Heart left ventricle (tissue), 16 donors: ENCODE data around the gene N4BP2L2. TPM values are rescaled to one million over a fixed set of nuclear protein-coding genes. Genes with fewer than 3 reads are reported as not detected.

ENCODE experiments used
- ATAC-seq, 4 donors: fragments of 200-7000 bp; cut with Tn5 transposase; one replicate each; pipeline ENCODE4 v1.9.1; 2020 to 2022; ENCODE audit warnings: moderate library complexity in 4 of 4, mild to moderate bottlenecking in 3 of 4, moderate number of reproducible peaks in 1 of 4
- DNase-seq, 5 donors: peaks; one replicate each; pipeline ENCODE4 v3.0.0-alpha.2; 2020
- H3K27ac ChIP-seq, 12 donors: fragments of 200-600 bp; sonication (generic) in 4 of 12; one replicate each; pipeline versions ENCODE4 v1.5.0 to v1.8.0; 2016 to 2022; ENCODE audit warnings: mild to moderate bottlenecking in 2 of 12
- H3K27me3 ChIP-seq, 9 donors: fragments of 200-600 bp; sonication (generic) in 2 of 9; one replicate each; pipeline versions ENCODE4 v1.5.1 to v1.8.0; 2016 to 2022; ENCODE audit warnings: mild to moderate bottlenecking in 3 of 9
- H3K36me3 ChIP-seq, 9 donors: fragments of 200-600 bp; sonication (generic) in 2 of 9; one replicate each; pipeline versions ENCODE4 v1.5.0 to v1.8.0; 2018 to 2022; ENCODE audit warnings: mild to moderate bottlenecking in 2 of 9
- H3K4me1 ChIP-seq, 12 donors: fragments of 200-600 bp; sonication (generic) in 4 of 12; one replicate each; pipeline versions ENCODE4 v1.5.0 to v1.8.0; 2016 to 2022; ENCODE audit warnings: mild to moderate bottlenecking in 3 of 12
- H3K4me3 ChIP-seq, 12 donors: fragments of 200-600 bp; sonication (generic) in 4 of 12; one replicate each; pipeline versions ENCODE4 v1.5.0 to v1.8.0; 2017 to 2022; ENCODE audit warnings: mild to moderate bottlenecking in 9 of 12, moderate library complexity in 4 of 12
- H3K9me3 ChIP-seq, 12 donors: fragments of 200-600 bp; sonication (generic) in 4 of 12; one replicate each; pipeline versions ENCODE4 v1.5.0 to v1.8.0; 2016 to 2022; ENCODE audit warnings: mild to moderate bottlenecking in 1 of 12
- POLR2A ChIP-seq, 2 donors: fragments of 450-650 bp; IDR thresholded peaks; one replicate each; pipeline ENCODE4 v1.6.1; 2017; ENCODE audit warnings: antibody characterized with exemption in 2 of 2, mild to moderate bottlenecking in 2 of 2, moderate library complexity in 2 of 2
- WGBS, 4 donors: extraction: QIAGEN DNeasy Blood & Tissue Kit in 2 of 4; methylation state at CpG; one replicate each; pipeline versions ENCODE4 v1.1.5 to v1.1.7; 2013 to 2018; 5-methylcytosine and 5-hydroxymethylcytosine counted together
- intact Hi-C, 10 donors: fragments of 100-400 bp; cut with DNase I; formaldehyde crosslinking; loops; one replicate each; pipeline versions ENCODE4 v1.11.1 to v1.14.2; 2022
- polyA plus RNA-seq, 2 donors: library from polyadenylated mRNA; stranded (reverse); fragments of 200-250 nt; gene quantifications; one replicate each; pipeline ENCODE4 v1.2.3, GENCODE V29; 2013
- total RNA-seq, 9 donors: library from RNA; depleted of rRNA in 2 of 9; stranded (reverse); fragments of >200 nt in 2 of 9; fragmentation: NEBNext Ultra II Directional in 3 of 9; extraction: Animal tissue kit (Norgen Biotek cat#: 25700) in 3 of 9; gene quantifications; one replicate each; pipeline versions ENCODE4 v1.1.0 to v1.2.4, GENCODE V29; 2016 to 2023
- TF ChIP-seq, protein P1 (sequence below), 12 donors: fragments of 200-600 bp; sonication (generic) in 4 of 12; IDR thresholded peaks; one replicate each; pipeline versions ENCODE4 v1.5.0 to v1.8.0; 2018 to 2022; ENCODE audit warnings: antibody characterized with exemption in 12 of 12, mild to moderate bottlenecking in 5 of 12
- donor health status: ischemic (EF 13 %, LVEDD 7.1; RV severe dilation, severe dysfunction).
- donor health status: healthy with polysubstance abuse.
- donor health status: DM: no; HTN: yes; CAD: no.
- donor health status: DM: no; HTN: no; CAD: no.
- donor health status: ischemic (EF 25% LVEDD 6.9; RV normal size, moderate dysfunction).
- donor health status: ischemic (EF 25% LVEDD 5.7; RV mildly dilated, moderate dysfunction).
- donor health status: healthy.
- donor health status: DM: yes; HTN: yes; CAD: no.
- donor health status: ischemic (EF 35%, LVEDD 5.7; RV mildly dilated, moderate dysfunction).
- donor health status: nonischemic (EF 11% LVEDD 7.7; RV severe dilation, severe dysfunction).
- donor health status: DM: yes; HTN: yes; CAD: no.
- donor health status: PGD.
- donor health status: ischemic (EF 29% LVEDD 5.4; RV normal size, mild dysfunction).
- donor health status: nonischemic (EF 23%, LVEDD 6.1; RV moderate dilation, normal function).

The N4BP2L2 gene
- total and polyA plus RNA-seq, 11 donors = 40.4 to 297 (median 131) TPM

DNA sequence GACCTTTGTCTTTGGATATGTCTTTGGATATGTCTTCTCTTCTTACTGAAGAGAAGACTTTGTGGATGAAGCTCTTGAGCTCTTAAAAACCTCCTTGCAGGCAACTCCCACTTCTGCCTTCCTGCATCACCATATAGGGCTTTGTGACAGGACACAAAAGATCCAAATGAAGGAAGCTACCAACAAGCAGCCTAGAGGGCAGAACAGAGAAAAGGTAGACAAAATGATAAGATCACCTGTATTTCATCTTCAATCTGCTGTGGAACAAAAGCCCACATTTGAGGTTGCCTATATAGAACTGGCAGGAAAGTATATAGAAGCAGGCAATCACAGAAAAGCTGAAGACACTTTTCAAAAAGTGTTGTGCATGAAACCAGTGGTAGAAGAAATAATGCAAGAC lies 153.2 kb downstream of the N4BP2L2 start:
- no peak for ATAC-seq
- H3K9me3 ChIP-seq = no peaks in the 10 kb centered on the region
- DNase-seq = no peak
- no peak overlapping the region for H3K27ac ChIP-seq
- no peaks in the 10 kb centered on the region for H3K27me3 ChIP-seq
- TF ChIP-seq POLR2A (IDR thresholded peaks at IDR 0.05) = no peak
- TF ChIP-seq, protein P1, sequence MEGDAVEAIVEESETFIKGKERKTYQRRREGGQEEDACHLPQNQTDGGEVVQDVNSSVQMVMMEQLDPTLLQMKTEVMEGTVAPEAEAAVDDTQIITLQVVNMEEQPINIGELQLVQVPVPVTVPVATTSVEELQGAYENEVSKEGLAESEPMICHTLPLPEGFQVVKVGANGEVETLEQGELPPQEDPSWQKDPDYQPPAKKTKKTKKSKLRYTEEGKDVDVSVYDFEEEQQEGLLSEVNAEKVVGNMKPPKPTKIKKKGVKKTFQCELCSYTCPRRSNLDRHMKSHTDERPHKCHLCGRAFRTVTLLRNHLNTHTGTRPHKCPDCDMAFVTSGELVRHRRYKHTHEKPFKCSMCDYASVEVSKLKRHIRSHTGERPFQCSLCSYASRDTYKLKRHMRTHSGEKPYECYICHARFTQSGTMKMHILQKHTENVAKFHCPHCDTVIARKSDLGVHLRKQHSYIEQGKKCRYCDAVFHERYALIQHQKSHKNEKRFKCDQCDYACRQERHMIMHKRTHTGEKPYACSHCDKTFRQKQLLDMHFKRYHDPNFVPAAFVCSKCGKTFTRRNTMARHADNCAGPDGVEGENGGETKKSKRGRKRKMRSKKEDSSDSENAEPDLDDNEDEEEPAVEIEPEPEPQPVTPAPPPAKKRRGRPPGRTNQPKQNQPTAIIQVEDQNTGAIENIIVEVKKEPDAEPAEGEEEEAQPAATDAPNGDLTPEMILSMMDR (IDR thresholded peaks at IDR 0.05) = no peak
- no peaks in the 10 kb centered on the region for H3K4me1 ChIP-seq
- H3K4me3 ChIP-seq = no peak overlapping the region
- intact Hi-C loops = loop anchor here in 3 of 10 donors (2.0 to 10.0 kb wide), 4 partner anchors 159 to 259 kb away; no protein-coding TSS in a partner anchor
- H3K36me3 ChIP-seq = peaks cover 0 to 17% (median 0%) of the 10 kb centered on the region in 9 donors

GRCh38 chr13:32384702-32385101 lies 153.9 kb downstream of the N4BP2L2 start:
- 94 to 95% (median 94%) methylated on average over 2 of the region's 2 CpGs for WGBS, 4 donors
- Histone ChIP-seq H3K36me3 (peaks cover 0 to 17% (median 0%) of the 10 kb centered on the region in 9 donors), H3K4me1 (no peaks in the 10 kb centered on the region), H3K9me3 (no peaks in the 10 kb centered on the region), H3K4me3 (no peak overlapping the region), H3K27ac (no peak overlapping the region), H3K27me3 (no peaks in the 10 kb centered on the region)
- TF ChIP-seq POLR2A (IDR thresholded peaks at IDR 0.05) = no peak
- TF ChIP-seq, protein P1 (IDR thresholded peaks at IDR 0.05) = no peak
- no peak for ATAC-seq
- intact Hi-C loops = loop anchor here in 6 of 10 donors (2.0 to 10.0 kb wide), 7 partner anchors 160 to 260 kb away; no protein-coding TSS in a partner anchor
- DNase-seq = no peak

DNA sequence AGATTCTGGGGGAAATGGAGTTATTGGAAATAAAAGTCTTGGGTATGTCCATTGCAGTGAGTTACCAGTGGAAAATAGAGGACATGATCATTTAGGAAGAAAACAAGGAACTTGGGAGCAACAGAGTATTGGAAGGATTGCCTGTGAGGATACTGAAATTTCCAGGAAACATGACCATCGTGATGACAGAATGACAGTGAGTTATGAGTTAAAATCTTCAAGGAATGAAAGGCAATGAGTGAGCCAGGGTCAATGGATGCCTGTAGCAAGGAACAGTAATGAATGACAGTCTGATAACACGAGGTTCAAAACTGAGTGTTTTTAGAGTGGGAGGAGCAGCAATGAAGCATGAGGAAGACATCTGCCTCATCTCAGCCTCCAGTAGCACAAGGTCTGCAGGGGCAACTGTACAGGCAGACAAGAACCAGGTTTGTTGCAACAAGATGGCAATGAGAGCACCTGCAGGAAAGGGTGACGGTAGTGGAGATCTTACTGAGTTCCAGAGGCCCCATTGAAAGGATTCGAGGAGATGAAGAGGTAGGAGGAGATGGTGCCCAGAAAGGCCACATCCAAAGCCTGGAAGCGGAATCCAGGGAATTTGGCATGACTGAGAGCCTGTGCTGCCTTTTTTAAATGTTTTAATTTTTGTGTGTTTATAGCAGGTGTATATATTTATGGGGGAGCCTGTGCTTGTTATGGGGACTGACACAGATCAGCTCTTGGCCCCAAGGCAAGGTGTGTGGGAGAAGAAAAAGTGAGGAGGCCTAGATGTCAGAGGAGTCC lies 154.6 kb downstream of the N4BP2L2 start:
- intact Hi-C loops = loop anchor here in 6 of 10 donors (2.0 to 10.0 kb wide), 7 partner anchors 161 to 261 kb away; no protein-coding TSS in a partner anchor
- Histone ChIP-seq H3K27me3 (no peaks in the 10 kb centered on the region), H3K36me3 (peaks cover 0 to 23% (median 0%) of the 10 kb centered on the region in 9 donors), H3K4me1 (no peaks in the 10 kb centered on the region), H3K27ac (no peak overlapping the region), H3K4me3 (no peak overlapping the region), H3K9me3 (no peaks in the 10 kb centered on the region)
- DNase-seq = no peak
- no peak for TF ChIP-seq POLR2A (IDR thresholded peaks at IDR 0.05)
- TF ChIP-seq, protein P1 (IDR thresholded peaks at IDR 0.05) = no peak
- no peak for ATAC-seq
- WGBS, 4 donors = 77 to 81% (median 79%) methylated on average over 5 of the region's 5 CpGs

Other genes with a start within 250 kb of the N4BP2L2 start
- not detected for gene ZAR1L, start 223.4 kb downstream of the N4BP2L2 start, total RNA-seq
- gene ZAR1L, start 223.4 kb downstream of the N4BP2L2 start, polyA plus RNA-seq = not detected
- 1 to 10 TPM in 2 of 9 donors, under 1 TPM in 7; 0.13 to 5.2 (median 0.42) TPM for gene BRCA2, start 223.3 kb downstream of the N4BP2L2 start, total RNA-seq
- under 1 TPM; 0.04 to 0.12 TPM for gene BRCA2, start 223.3 kb downstream of the N4BP2L2 start, polyA plus RNA-seq
- 10 to 100 TPM in 2 of 9 donors, 1 to 10 TPM in 7; 2.1 to 14.8 (median 4.5) TPM for gene N4BP2L1, start 110.7 kb downstream of the N4BP2L2 start, total RNA-seq
- gene N4BP2L1, start 110.7 kb downstream of the N4BP2L2 start, polyA plus RNA-seq = 1 to 10 TPM; 3.2 to 8.2 TPM
- gene PDS5B, start 47.7 kb upstream of the N4BP2L2 start, total RNA-seq = 10 to 100 TPM; 12.0 to 28.8 (median 19.4) TPM
- 10 to 100 TPM in 1 of 2 donors, 1 to 10 TPM in 1; 3.7 to 10.2 TPM for gene PDS5B, start 47.7 kb upstream of the N4BP2L2 start, polyA plus RNA-seq